Measurements from ENCODE around the gene ZNF460. TPM values are rescaled to one million over a fixed set of nuclear protein-coding genes. Genes with fewer than 3 reads are reported as not detected.

Gene ZNF460
- total RNA-seq, 2 experiments from 2014 or later: 62.5 to 94.7 TPM

- POLR2A ChIA-PET: no interaction called here
- H3K79me2 ChIP-seq (ENCODE audit: insufficient read depth, low read depth, low read length): peaks cover 20% of the 10 kb centered on the region
- H3K9me2 ChIP-seq (ENCODE audit: insufficient read depth, low read length): no peaks in the 10 kb centered on the region
- H3K27ac ChIP-seq (ENCODE audit: low read depth, low read length, poor library complexity, severe bottlenecking): no peak overlapping the region
- H3K4me3 ChIP-seq (ENCODE audit: low read depth, low read length, poor library complexity, severe bottlenecking): no peak overlapping the region
- CTCF ChIA-PET (ENCODE audit: unreplicated experiment): no interaction called here
- intact Hi-C loops (cut with micrococcal nuclease; ENCODE audit: unreplicated experiment): no loop called here
- no peak for DNase-seq (ENCODE audit: low spot score)
- no peak overlapping the region for H2AFZ ChIP-seq (ENCODE audit: low read length)
- peaks cover 17% of the 10 kb centered on the region for H3K4me1 ChIP-seq (ENCODE audit: insufficient read depth, low read length, poor library complexity, severe bottlenecking)
- no peak for TF ChIP-seq CTCF (conservative IDR thresholded peaks at IDR 0.05; ENCODE audit: low read length)
- no peak for TF ChIP-seq EZH2phosphoT487 (IDR thresholded peaks at IDR 0.05; ENCODE audit: borderline replicate concordance, low read depth, low read length)
- BruUV-seq (replicated peaks): no TSS peak
- H4K20me1 ChIP-seq (ENCODE audit: insufficient read depth, low read length): peaks cover 4% of the 10 kb centered on the region; the same call in 1 of the 2 replicates
- peaks cover 33% of the 10 kb centered on the region for H3K36me3 ChIP-seq (ENCODE audit: insufficient read depth, low read length)
- H3K9me3 ChIP-seq (ENCODE audit: low read length): no peaks in the 10 kb centered on the region
- H3K4me2 ChIP-seq (ENCODE audit: low read length): no peak overlapping the region
These were observed 35.2 kb upstream of the ZNF460 start for GRCh38 chr19:57245066-57245465.

GRCh38 chr19:57245959-57246358 lies 34.3 kb upstream of the ZNF460 start:
- H2AFZ ChIP-seq (ENCODE audit: low read length): no peak overlapping the region
- no peak overlapping the region for H3K4me2 ChIP-seq (ENCODE audit: low read length)
- no TSS peak for BruUV-seq (replicated peaks)
- H3K4me1 ChIP-seq (ENCODE audit: insufficient read depth, low read length, poor library complexity, severe bottlenecking): peaks cover 15% of the 10 kb centered on the region
- no peak for TF ChIP-seq CTCF (conservative IDR thresholded peaks at IDR 0.05; ENCODE audit: low read length)
- TF ChIP-seq EZH2phosphoT487 (IDR thresholded peaks at IDR 0.05; ENCODE audit: borderline replicate concordance, low read depth, low read length): no peak
- CTCF ChIA-PET (ENCODE audit: unreplicated experiment): no interaction called here
- peaks cover 17% of the 10 kb centered on the region for H3K79me2 ChIP-seq (ENCODE audit: insufficient read depth, low read depth, low read length)
- no peak for DNase-seq (ENCODE audit: low spot score)
- intact Hi-C loops (cut with micrococcal nuclease; ENCODE audit: unreplicated experiment): no loop called here
- peaks cover 4% of the 10 kb centered on the region; the same call in 1 of the 2 replicates for H4K20me1 ChIP-seq (ENCODE audit: insufficient read depth, low read length)
- H3K9me3 ChIP-seq (ENCODE audit: low read length): no peaks in the 10 kb centered on the region
- peaks cover 40% of the 10 kb centered on the region for H3K36me3 ChIP-seq (ENCODE audit: insufficient read depth, low read length)
- no peaks in the 10 kb centered on the region for H3K9me2 ChIP-seq (ENCODE audit: insufficient read depth, low read length)
- no peak overlapping the region for H3K27ac ChIP-seq (ENCODE audit: low read depth, low read length, poor library complexity, severe bottlenecking)
- POLR2A ChIA-PET: no interaction called here
- H3K4me3 ChIP-seq (ENCODE audit: low read depth, low read length, poor library complexity, severe bottlenecking): no peak overlapping the region

DNA sequence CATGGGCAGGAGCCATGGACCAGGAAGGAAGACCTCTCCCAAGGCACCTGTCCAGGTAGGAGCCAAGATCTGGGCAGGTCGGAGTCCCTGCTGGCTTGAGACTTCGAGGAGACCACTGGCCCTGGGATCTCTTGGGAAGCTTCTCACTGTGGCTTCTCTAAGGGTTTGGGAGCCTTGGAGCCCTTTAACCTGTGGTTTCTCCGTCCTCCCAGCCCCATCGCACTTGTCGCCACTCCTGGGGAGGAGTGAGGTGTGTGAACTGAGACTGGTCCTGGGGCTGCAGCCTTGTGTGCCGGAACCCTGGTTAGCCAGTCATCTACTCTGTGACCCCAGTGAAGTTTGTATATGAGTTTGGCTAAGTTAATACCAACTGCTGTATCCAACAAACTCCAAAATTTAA lies 31.6 kb upstream of the ZNF460 start:
- no peaks in the 10 kb centered on the region for H4K20me1 ChIP-seq (ENCODE audit: insufficient read depth, low read length)
- H3K4me3 ChIP-seq (ENCODE audit: low read depth, low read length, poor library complexity, severe bottlenecking): no peak overlapping the region
- H3K4me1 ChIP-seq (ENCODE audit: insufficient read depth, low read length, poor library complexity, severe bottlenecking): no peaks in the 10 kb centered on the region
- no peaks in the 10 kb centered on the region for H3K79me2 ChIP-seq (ENCODE audit: insufficient read depth, low read depth, low read length)
- no peaks in the 10 kb centered on the region for H3K9me2 ChIP-seq (ENCODE audit: insufficient read depth, low read length)
- intact Hi-C loops (cut with micrococcal nuclease; ENCODE audit: unreplicated experiment): no loop called here
- POLR2A ChIA-PET: no interaction called here
- H2AFZ ChIP-seq (ENCODE audit: low read length): no peak overlapping the region
- TF ChIP-seq CTCF (conservative IDR thresholded peaks at IDR 0.05; ENCODE audit: low read length): no peak
- no peak for TF ChIP-seq EZH2phosphoT487 (IDR thresholded peaks at IDR 0.05; ENCODE audit: borderline replicate concordance, low read depth, low read length)
- CTCF ChIA-PET (ENCODE audit: unreplicated experiment): no interaction called here
- no peaks in the 10 kb centered on the region for H3K9me3 ChIP-seq (ENCODE audit: low read length)
- peaks cover 66% of the 10 kb centered on the region for H3K36me3 ChIP-seq (ENCODE audit: insufficient read depth, low read length)
- no peak for DNase-seq (ENCODE audit: low spot score)
- H3K4me2 ChIP-seq (ENCODE audit: low read length): no peak overlapping the region
- no peak overlapping the region for H3K27ac ChIP-seq (ENCODE audit: low read depth, low read length, poor library complexity, severe bottlenecking)
- no TSS peak for BruUV-seq (replicated peaks)

Measured in OCI-LY7 (cell line).